GM12874 (cell line): Measurements from ENCODE around the gene ECEL1.

Experiments
- TF ChIP-seq, protein P1 (sequence below): IDR thresholded peaks from 2 replicates; pipeline ENCODE4 v1.5.1; 2011; ENCODE audit warnings: low read depth, mild to moderate bottlenecking, control low read depth, low read length, moderate library complexity; ENCODE audit not compliant: insufficient read depth

ECEL1 gene, protein sequence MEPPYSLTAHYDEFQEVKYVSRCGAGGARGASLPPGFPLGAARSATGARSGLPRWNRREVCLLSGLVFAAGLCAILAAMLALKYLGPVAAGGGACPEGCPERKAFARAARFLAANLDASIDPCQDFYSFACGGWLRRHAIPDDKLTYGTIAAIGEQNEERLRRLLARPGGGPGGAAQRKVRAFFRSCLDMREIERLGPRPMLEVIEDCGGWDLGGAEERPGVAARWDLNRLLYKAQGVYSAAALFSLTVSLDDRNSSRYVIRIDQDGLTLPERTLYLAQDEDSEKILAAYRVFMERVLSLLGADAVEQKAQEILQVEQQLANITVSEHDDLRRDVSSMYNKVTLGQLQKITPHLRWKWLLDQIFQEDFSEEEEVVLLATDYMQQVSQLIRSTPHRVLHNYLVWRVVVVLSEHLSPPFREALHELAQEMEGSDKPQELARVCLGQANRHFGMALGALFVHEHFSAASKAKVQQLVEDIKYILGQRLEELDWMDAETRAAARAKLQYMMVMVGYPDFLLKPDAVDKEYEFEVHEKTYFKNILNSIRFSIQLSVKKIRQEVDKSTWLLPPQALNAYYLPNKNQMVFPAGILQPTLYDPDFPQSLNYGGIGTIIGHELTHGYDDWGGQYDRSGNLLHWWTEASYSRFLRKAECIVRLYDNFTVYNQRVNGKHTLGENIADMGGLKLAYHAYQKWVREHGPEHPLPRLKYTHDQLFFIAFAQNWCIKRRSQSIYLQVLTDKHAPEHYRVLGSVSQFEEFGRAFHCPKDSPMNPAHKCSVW

DNA sequence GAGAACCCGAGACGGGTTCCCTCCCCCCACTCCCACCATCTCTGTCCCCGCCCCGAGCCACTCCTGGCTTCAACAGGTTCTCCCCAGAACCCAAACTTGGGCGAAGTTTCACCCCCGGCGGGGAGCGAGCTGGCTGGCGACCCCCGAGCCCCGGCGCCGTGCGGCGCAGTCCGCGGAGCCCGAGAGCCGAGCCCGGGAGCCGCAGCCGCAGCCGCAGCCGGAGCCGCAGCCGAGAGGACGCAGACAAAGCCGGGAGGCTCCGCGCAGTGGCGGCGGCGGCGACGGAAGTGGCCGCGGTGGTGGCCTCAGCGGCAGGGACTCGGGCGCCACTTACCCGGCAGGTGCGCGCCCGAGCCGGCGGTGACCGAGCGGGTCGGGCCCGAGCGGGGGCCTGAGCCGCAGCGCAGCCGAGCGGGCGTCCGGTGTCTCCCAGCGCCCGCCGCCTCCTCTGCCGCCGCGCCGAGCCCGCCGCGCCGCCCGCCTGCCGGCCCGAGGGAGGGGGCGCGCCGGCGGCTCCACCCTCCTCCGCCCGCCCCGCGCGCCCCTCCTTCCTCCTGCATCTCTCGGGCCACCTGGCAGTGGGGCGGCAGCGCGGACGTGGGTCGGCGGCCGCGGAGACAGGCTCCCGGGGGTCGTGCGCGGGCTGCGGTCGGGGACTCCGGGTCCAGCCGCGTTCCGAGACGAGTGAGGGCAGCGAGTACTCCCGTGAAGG, at the start of gene ECEL1:
Gene ECEL1 (minus strand): TSS at position 450 of the 712 bp plus-strand sequence. CDS start 1,181 bp downstream, outside the sequence.
- TF ChIP-seq, protein P1, sequence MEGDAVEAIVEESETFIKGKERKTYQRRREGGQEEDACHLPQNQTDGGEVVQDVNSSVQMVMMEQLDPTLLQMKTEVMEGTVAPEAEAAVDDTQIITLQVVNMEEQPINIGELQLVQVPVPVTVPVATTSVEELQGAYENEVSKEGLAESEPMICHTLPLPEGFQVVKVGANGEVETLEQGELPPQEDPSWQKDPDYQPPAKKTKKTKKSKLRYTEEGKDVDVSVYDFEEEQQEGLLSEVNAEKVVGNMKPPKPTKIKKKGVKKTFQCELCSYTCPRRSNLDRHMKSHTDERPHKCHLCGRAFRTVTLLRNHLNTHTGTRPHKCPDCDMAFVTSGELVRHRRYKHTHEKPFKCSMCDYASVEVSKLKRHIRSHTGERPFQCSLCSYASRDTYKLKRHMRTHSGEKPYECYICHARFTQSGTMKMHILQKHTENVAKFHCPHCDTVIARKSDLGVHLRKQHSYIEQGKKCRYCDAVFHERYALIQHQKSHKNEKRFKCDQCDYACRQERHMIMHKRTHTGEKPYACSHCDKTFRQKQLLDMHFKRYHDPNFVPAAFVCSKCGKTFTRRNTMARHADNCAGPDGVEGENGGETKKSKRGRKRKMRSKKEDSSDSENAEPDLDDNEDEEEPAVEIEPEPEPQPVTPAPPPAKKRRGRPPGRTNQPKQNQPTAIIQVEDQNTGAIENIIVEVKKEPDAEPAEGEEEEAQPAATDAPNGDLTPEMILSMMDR, result no peak

DNA sequence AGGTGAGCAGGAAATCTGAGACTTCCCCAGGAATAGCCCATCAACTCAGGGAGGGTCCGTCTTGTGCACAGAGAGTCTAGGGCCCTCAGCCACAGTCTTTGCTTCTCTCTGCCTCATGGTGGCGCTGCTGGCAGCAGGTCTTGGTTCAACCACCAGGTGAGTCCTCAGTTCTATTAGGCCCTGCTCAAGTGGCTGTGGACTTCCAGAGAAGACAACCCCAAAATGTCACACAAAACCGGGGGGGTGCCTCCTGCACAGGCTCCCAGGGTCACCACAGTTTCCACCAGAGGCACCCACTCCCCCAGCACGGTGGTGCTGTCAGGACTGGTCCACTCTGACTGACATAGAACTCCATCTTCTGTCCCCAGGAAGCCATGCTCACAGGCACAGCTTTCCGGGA, 49.4 kb upstream of the ECEL1 start:
- TF ChIP-seq, protein P1, result peak; percentile 46; the same call in 1 of the 2 replicates

DNA sequence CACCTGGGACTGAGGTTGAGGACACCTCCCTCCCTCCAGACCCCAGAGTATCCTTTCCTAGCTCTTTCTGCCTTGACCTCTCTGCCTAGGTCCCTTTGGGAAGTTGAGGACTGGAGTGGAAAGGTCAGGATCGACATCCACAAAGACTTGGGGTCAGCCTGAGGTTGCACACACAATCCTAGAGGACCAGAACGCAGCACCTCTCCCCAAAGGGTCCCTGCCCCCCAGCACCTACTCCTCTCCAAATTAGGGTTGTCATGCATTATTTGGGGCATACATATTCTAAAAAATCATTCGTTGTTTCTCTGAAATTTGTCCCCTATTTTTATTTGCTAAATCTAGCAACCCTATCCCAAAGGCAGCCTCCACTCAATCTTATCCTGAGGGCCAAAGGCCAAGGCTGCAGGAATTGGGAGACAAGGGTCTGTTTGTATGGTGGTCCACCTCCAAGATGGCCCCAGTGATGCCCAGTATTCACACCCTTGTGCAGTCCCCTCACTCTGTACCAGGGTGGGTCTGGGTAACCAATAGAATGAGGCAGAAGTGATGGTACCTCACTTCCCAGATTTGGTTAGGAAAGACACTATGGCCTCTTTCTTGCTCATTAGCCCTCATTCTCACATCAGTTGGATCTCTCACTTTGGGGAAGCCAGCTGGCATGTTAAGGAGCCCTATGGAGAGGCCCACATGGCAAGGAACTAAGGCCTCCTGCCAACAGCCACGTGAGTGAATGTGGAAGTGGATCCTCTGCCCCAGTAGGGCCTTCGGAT, 48.3 kb upstream of the ECEL1 start:
- TF ChIP-seq, protein P1, result no peak

DNA sequence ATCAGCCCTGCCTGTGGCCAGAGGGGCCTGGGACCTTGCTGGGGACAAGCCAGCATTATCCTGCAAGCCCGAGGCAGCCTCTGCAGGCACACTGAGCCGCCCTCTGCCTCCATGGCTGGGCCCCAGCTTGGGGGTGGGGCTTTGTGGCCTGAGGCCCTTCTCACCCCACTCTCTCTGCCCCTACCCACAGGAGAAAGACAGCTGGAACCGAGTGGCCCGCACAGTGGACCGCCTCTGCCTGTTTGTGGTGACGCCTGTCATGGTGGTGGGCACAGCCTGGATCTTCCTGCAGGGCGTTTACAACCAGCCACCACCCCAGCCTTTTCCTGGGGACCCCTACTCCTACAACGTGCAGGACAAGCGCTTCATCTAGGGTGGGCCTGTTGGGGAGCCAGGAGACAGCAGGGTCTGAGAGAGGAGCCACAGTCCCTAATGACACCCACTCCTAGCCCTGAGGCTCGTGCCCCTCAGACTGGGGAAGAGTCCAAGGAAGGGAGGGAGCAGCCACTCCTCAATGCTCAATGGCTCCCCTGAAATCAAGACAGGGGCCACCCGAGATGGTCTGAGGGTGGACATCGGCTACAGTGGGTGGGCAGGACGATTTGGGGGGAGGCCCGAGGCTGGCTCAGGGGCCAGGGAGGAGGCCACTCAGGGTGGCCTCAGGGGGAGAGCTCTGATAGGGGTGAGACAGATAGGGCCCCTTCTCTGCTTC, 47.5 kb upstream of the ECEL1 start:
- TF ChIP-seq, protein P1, result no peak

DNA sequence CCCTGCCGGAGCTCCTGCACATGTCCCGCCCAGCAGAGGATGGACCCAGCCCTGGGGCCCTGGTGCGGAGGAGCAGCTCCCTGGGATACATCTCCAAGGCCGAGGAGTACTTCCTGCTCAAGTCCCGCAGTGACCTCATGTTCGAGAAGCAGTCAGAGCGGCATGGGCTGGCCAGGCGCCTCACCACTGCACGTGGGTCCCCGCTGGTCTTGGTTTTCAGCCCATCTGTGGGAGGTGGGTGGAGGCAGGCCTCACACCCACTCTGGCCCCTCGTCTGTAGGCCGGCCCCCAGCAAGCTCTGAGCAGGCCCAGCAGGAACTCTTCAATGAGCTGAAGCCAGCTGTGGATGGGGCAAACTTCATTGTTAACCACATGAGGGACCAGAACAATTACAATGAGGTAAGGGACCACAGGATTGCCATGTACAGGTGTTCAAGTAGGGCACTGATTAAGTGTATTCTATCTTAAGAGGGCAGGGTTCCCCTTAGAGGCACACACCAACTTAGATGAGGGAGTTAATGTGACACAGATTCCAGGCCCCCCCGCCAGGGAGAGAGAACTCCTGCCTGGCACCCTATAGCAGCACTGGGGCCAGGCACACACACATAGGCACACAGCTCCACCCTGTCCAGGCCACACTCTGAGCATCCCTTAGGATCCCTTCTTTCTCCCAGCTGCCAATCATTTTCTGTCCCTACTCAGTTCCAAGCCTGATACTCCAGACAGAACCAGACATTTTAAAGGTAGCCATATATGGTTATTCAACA, 46.5 kb upstream of the ECEL1 start:
- TF ChIP-seq, protein P1, result no peak

DNA sequence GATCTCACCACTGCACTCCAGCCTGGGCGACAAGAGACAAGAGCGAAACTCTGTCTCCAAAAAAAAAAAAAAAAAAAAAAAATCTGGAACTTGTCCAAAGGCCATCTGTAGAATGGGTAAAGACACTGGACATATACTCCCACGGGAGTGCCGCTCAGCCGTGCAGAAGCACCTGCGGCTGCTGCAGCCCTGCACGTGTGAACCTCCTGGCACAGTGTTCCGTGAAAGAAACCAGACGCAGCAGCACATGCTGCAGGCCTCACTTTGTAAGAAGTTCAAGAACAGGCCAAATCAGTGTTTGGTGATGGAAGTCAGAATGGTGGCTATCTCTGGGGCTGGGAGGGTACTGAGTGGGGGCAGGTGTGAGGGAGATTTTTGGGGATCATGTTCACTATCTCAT, 44.8 kb upstream of the ECEL1 start:
- TF ChIP-seq, protein P1, result no peak
